ENCODE measurements around the gene ELOVL5.

DNA sequence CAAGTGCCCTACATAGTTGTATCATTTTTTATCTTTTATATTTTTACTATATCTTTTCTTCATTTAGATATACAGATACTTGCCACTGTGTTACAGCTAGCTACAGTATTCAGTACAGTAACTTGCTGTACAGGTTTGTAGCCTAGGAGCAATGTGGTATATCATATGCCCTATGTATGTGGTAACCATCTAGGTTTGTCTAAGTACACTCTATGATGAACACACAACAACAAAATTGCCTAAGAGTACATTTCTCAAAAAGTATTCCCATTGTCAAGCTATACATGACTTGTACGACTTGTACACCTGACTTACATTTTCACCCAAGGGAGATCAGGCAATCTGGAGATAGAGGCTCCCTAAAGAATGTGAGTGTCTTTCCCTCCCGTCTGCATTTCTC is 8.2 kb downstream of the ELOVL5 start:
- TF ChIP-seq CTCF (IDR thresholded peaks at IDR 0.05) (no peak), EZH2 (IDR thresholded peaks at IDR 0.05) (no peak)

Data from neural progenitor cell (in vitro differentiated cells).